Choroid plexus epithelial cell (primary cell): ENCODE data around the gene TCN2.

ENCODE experiments used
- DNase-seq: peaks from one replicate; pipeline ENCODE4 v3.0.0-alpha.2; 2010; ENCODE audit warnings: low read depth
- H3K4me3 ChIP-seq: 2 replicates; pipeline ENCODE4 v1.5.1; 2011; ENCODE audit warnings: low read depth, mild to moderate bottlenecking, control low read depth, low read length, moderate library complexity
- CTCF ChIP-seq: conservative IDR thresholded peaks from 2 replicates; pipeline ENCODE4 v1.5.1; 2011; ENCODE audit warnings: low read depth, mild to moderate bottlenecking, control low read depth, inconsistent platforms, low read length, moderate library complexity

The TCN2 gene

GRCh38 chr22:30609260-30610185, 2.5 kb downstream of the TCN2 start:
- no peak overlapping the region for H3K4me3 ChIP-seq
- DNase-seq: peak; percentile 91
- TF ChIP-seq CTCF: no peak

- no peak for DNase-seq
- H3K4me3 ChIP-seq: no peak overlapping the region
- no peak for TF ChIP-seq CTCF
Measured at GRCh38 chr22:30610299-30610698, 3.3 kb downstream of the TCN2 start.

GRCh38 chr22:30611197-30611596, 4.2 kb downstream of the TCN2 start:
- no peak for DNase-seq
- TF ChIP-seq CTCF: no peak
- H3K4me3 ChIP-seq: no peak overlapping the region

GRCh38 chr22:30612789-30613188, 5.8 kb downstream of the TCN2 start:
- H3K4me3 ChIP-seq: no peak overlapping the region
- DNase-seq: no peak
- no peak for TF ChIP-seq CTCF

- TF ChIP-seq CTCF: no peak
- no peak overlapping the region for H3K4me3 ChIP-seq
- DNase-seq: no peak
Measured at GRCh38 chr22:30614268-30614667, 7.3 kb downstream of the TCN2 start.

- no peak overlapping the region for H3K4me3 ChIP-seq
- no peak for TF ChIP-seq CTCF
- DNase-seq: no peak
Measured at GRCh38 chr22:30614879-30615278, 7.9 kb downstream of the TCN2 start.

GRCh38 chr22:30615543-30615954, 8.6 kb downstream of the TCN2 start:
- TF ChIP-seq CTCF: no peak
- no peak for DNase-seq
- no peak overlapping the region for H3K4me3 ChIP-seq
